LoVo (cell line): ENCODE data around the gene MRTFA.
"Not testable (repeated sequence)": the region's sequence is repeated elsewhere in the genome, so short reads cannot be mapped to it uniquely, and the experiment has no call there.

Experiments
- DNase-seq: peaks from one replicate; pipeline ENCODE4 v3.0.0-alpha.2; 2016; ENCODE audit warnings: low spot score

MRTFA gene

DNA sequence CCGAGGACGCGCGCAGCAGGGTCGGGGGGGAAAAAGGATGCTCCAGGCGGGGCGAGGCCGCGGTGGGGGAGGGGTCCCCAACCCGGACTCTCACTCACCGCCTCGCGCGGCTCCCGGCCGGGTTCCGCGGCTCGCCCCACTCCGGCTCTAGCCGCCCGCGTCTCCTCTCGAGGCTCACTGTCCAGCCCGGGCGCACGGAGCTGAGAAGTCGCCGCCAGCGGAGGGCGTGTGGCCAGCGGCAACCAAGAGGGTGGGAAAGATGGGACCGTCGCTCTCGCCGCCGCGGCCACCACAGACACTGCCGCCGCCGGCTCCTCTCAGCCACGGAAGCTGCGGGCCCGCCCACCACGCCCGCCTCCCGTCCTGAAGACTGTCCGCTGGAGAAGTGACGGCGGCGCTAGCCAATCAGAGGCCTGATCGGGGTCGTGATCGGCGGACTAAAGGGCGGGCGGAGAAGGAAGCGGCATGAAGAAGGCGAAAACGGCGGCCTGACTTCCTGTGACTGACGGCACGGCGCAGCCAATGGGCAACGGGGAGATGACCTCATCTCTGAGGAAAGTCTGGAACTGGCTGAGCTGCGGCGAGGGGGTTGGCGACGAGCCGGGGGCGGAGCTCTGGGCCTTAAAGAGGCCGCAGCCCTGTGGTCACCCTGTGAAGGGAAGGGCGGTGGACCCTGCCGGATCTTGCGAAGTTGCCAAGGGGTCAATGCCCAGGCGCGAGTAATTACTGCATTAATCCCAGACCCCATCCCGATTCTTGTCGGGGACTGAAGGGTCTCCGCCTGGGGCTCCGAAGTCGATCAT lies at the start of gene MRTFA:
MRTFA (minus strand) TSS at position 340 of the 803 bp plus-strand sequence.
- DNase-seq, result peak; percentile 99

DNA sequence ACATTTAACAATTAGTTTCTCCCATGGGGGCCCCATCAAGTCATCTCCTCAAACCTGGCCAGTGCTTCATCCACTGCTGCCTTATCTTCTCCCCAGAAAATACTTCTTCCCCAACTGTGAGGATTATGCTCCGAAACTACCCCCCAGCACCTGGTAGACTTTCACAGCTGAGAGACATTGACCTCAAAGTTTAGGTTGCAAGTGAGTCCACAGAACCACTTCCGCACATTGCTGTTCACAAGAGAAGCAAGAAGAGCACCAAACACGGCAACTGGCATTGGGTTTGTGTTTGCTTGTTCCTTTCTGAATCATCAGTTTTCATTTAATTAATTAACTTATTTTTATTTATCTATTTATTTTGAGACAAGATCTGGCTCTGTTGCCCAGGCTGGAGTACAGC lies 48.9 kb upstream of the MRTFA start:
- DNase-seq, result no peak

DNA sequence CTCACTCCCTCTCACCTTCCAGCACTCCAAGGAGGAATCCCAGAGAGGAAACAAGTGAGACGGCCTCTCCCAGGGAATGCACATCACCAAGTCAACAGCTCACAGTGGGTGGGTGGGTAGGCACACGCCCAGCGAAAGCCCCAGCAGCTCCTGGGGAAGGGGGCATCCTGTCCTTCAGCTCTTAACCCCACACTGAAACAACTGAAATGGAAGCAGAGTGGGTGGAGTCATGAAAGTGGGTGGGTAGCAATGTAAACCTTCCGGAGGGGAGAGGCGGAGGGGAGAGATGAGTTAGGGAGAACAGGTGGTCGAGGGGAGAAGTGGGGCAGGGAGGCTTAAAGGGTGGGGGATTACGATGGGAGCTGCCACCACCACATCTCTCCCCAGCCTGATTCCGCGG lies 48.2 kb upstream of the MRTFA start:
- DNase-seq, result no peak

DNA sequence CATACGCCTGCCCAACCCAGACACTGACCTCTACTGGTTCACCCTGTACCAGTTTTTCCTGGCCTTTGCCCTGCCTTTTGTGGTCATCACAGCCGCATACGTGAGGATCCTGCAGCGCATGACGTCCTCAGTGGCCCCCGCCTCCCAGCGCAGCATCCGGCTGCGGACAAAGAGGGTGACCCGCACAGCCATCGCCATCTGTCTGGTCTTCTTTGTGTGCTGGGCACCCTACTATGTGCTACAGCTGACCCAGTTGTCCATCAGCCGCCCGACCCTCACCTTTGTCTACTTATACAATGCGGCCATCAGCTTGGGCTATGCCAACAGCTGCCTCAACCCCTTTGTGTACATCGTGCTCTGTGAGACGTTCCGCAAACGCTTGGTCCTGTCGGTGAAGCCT lies 44.9 kb upstream of the MRTFA start:
- DNase-seq, result no peak

DNA sequence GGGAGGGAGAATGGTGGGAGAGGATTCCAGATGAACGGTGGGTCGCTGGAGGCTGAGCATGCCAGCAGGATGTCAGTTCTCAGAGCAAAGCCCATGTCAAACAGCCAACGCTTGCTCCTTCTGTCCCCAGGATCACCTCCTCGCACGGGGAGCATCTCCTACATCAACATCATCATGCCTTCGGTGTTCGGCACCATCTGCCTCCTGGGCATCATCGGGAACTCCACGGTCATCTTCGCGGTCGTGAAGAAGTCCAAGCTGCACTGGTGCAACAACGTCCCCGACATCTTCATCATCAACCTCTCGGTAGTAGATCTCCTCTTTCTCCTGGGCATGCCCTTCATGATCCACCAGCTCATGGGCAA lies 44.3 kb upstream of the MRTFA start:
- no peak for DNase-seq

DNA sequence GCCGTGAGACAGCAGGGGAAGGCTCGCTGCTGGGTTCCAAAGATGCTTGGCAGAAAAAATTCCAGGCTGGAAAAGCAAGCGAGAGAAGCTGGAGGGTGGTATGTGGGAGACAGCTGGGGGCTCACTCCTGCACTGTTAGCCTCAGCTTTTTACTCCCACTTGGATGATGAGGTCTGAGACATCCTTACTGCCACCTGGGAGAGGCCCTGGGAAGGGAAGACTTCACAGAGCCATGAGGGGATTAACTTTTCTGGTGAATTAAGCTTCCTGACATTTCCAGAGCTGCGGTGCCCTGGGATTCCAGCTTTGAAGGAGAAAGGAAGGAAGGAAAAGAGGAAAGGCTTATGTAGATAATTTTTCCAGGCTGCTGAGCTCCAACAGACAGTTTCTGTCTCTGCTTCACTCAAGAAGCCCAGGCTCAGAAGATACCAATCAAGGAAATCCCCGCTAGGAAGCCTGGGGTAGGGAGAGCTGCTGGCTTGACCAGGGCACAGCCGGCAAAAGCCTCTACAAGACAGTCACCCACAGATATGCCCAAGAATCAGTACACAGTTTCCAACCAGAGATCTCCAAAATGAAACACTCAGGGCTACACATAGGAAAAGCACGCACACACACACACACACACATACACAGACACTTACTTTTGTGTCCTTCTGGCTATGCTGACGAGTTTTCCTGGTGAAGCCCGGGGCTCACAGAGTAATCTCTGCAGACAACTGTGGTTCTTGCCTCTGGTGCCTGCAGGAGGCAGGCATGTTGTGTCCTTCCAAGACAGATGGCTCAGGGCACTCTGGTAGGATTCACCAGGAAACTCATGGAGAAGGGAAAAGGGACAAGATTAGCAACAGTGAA lies 43.7 kb upstream of the MRTFA start:
- no peak for DNase-seq

DNA sequence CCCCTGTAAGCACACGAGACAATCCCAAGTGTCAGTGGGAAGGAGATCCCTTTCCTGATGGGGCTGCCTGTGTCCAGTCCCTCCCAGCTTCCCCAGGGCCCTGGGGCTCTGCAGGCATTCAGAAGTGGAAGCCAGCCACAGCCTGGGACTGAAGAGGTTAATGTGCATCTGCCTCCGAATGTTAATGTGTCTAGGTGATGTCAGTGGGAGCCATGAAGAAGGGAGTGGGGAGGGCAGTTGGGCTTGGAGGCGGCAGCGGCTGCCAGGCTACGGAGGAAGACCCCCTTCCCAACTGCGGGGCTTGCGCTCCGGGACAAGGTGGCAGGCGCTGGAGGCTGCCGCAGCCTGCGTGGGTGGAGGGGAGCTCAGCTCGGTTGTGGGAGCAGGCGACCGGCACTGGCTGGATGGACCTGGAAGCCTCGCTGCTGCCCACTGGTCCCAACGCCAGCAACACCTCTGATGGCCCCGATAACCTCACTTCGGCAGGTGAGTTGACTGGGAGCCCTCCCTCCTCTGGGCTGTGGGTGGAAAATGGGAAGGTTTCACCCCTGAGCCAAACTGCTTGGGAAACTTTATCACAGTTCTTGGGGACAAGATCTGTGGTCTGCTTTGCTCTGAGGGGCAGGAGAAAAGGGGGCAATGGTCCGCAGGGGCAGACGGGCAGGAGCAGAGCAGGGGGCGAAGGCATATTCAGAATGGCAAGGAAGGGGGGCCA lies 42.9 kb upstream of the MRTFA start, which contains the start of gene MCHR1:
MCHR1 (plus strand) TSS at position 236 of the 715 bp plus-strand sequence; CDS start at position 405, 169 bp downstream.
- DNase-seq, result no peak

DNA sequence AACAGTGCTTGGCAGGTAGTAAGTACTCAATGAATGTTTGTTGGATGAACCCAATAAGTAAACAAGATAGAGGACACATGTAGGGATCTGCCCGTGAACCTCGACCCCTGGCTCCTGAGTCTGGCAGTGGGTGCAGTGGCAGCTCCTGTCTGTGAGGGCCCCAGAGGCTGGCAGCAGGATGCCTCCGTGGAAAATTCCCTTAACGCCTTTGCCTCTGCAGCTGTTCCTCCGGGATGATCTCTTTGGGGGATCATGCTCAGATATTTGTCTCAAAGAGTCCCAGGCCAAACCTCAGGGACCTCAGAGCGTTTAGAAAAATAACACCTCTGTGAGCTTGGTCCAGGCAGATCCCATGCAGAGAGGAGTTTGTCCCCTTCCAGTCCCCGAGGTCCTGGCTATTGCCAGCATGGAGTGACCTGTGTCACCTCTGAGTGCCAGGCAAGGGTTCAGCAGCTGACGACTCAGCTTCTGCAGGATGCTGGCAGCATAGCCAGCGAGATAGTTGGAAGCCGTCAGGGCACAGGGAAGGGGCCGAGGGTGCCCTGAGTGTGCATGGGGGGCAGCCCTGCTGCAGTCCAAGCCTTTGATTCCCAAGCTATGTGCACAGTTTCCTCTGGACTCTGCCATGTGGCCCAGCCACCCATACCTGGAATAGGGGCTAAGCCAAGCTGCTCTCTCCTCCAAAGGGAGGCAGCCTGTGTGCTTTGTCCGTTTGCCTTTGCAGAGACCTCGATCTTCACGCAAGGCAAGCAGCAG lies 42.2 kb upstream of the MRTFA start:
- no peak for DNase-seq

DNA sequence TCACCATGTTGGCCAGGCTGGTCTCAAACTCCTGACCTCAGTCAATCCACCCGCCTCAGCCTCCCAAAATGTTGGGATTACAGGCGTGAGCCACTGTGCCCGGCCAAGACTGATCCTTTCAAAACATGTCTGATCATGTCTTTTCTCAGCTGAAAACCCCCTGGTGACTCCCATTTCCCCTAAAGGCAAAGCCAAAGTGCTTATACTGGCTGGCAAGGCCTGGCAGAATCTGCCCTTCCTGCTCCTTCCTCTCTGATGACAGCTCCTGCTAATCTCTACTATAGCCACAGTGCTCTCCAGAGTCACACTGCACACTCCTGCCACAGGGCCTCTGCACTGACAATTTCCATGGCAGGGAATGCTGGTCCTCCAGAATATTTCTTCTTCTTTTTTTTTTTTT lies 40.1 kb upstream of the MRTFA start:
- no peak for DNase-seq

DNA sequence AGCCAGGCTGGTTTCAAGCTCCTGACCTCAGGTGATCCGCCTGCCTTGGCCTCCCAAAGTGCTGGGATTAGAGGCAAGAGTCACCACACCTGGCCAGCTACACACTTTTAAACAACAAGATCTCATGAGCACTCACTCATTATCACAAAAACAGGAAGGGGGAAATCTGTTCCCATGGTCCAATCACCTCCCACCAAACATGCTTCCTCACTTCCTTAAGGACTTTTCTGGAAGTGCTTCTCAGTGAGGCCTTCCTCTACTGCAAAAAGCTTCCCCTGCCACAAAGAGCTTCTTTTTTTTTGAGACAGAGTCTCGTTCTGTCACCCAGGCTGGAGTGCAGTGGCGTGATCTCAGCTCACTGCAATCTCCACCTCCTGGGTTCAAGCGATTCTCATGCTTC lies 39.6 kb upstream of the MRTFA start:
- not testable (repeated sequence) for DNase-seq

DNA sequence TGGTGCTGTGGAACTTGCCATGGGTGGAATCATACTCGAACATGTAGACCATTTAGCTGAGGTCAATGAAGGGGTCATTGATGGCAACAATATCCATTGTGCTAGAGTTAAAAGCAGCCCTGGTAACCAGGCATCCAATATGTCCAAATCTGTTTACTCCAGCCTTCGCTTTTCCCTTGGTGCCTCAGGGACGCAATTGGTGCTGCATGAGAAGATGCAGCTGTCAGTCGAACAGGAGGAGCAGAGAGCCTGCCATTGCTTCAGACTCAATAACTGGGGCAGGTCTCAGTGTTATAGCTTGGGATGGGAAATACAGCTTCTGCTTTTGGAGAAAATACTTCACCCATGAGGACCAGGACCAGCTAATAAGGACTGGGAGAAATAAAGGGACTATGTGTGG lies 37.8 kb upstream of the MRTFA start:
- no peak for DNase-seq

DNA sequence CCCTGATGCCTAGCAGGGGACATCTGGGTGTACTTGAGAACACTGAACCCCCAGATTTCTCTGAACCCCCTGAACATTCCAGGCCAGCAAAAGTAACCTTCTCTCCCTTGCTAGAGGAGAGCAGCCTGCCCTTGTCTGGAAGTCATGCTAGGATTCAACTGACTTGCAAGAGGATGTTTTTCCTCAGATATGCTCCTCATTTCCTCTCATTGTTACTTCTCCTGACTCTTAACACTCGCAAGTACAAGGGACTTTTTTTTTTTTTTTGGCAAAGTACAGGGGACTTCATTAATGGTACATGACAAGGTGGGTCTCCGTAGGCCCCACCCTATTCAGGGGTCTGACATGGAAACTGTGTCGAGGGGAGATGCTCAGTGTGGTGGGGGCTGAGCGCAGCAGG lies 36.5 kb upstream of the MRTFA start:
- DNase-seq, result no peak

DNA sequence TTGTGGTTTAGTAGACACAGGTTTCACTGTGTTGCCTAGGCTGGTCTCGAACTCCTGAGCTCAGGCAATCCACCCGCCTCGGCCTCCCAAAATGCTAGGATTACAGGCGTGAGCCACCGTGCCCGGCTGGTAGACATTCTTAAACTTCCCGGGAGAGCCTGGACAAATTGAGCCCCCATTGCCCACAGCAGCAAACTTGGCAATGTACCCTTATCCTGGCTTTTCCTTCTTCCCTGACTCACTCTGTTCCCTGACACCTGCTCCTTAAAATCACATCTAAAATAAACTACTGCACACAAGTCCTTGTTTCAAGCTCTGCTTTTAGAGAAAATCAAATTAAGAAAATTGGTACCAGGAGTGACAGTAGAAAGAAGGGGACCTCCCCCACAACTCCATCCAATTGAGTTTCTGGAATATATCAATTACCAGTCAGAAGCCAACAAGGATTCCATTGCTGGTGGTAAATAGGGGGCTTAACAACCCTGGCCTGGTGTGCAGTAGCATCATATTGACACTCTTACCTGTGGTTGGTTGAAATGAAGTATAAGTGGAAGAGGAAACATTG lies 35.4 kb upstream of the MRTFA start:
- DNase-seq, result no peak

DNA sequence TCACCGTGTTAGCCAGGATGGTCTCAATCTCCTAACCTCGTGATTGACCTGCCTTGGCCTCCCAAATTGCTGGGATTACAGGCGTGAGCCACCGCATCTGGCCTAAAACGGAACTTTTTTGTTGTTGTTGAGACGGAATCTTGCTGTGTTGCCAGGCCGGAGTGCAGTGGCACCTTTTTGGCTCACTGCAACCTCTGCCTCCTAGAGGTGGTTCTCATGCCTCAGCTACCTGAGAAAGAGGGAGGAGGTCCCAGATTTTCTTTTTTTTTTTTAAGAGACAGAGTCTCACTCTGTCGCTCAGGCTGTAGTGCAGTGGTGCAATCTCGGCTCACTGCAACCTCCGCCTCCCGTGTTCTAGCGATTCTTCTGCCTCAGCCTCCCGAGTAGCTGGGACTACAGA lies 34.9 kb upstream of the MRTFA start:
- DNase-seq, result no peak

DNA sequence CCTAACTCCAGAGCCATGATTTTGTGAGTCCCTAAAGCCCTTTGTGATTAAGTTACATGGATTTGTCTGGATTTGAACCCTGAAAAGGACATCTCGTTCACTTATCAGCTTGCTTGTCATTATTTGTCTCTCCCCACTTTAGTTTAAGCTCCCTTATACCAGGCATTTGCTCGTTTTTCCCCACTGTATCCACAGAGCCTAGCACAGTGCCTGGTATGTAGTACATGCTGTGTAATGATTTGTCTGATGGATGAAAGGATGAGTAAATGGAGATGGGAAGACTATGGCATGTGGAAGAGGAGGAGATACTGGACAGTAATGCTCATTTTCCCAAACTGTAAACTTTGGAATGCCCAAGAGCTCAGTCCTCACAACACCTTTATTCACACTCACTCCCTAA lies 33.5 kb upstream of the MRTFA start:
- no peak for DNase-seq

DNA sequence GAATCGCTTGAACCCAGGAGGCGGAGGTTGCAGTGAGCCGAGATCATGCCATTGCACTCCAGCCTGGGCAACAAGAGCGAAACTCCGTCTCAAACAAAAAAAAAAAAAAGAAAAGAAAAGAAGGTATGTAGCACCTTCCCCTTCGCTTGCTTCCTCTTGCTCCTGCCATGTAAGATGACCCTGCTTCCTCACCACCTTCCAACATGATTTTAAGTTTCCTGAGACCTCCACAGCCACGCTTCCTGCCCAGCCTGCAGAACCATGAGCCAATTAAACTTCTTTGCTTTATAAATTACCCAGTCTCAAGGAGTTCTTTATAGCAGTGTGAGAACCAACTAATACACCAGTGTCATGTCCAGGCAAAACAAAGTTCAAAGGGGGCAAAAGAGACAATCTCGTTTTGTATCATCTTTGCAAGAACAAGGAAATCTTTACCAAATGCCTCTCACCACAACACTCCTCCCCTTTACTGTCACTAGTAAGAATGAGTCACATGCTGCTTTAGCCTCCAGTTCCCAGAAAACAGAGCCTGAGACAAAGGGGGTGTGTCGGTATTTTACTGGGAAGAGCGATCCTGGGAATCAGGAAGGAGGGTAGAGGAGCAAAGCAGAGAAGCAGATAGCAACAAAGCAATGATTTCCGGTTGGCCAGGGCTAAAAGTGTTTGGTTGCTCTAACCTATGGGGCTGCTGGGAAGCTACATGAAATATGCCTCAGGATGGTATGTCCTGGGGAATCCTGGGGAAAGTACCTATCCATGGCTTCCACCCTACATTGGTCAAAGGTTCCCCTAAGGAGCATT lies 32.3 kb upstream of the MRTFA start:
- peak; percentile 71 for DNase-seq

DNA sequence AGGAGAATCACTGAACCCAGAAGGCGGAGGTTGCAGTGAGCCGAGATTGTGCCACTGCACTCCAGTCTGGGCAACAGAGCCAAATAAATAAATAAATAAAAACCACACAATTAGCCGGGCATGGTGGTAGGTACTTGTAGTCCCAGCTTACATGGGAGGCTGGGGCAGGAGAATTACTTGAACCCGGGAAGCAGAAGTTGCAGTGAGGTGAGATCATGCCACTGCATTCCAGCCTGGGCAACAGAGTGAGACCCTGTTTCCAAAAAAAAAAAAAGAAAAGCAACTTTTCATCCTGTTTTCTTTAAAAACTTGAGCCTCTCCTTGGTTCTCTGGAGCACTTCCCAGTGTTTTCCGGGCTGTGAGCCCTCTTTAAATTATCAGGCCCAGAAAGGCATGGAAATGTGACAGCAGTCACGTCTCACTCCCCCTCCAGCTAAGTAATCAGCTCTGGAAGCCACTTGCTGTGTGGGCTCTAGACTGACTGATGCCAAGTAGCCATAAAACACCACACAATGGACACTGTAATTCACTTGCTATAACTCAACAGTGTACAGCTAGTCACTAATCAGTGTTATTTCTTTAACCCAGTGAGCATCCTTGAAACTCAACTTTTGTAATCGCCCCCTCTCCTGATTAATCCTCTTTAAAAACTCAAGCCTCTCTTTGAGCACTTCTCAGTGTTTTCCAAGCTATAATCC lies 29.8 kb upstream of the MRTFA start:
- DNase-seq, result no peak

DNA sequence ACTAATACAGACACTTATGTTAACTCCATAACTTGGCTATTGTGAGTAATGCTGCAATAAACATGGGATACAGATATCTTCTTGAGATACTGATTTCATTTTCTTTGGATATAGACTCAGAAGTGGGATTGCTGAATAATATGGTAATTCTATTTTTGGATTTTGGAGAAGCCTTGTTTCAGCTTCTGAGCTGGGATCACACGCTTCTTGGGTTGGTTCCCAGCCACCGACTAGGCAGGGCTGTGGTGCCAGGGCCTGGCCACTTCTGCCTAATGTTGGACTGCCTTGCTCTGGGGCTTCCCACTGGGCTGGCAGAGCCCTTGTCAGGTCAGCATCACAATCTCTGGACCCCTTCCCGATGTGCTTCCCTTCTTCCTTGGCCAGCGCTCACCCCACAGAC lies 28.8 kb upstream of the MRTFA start:
- DNase-seq, result no peak

DNA sequence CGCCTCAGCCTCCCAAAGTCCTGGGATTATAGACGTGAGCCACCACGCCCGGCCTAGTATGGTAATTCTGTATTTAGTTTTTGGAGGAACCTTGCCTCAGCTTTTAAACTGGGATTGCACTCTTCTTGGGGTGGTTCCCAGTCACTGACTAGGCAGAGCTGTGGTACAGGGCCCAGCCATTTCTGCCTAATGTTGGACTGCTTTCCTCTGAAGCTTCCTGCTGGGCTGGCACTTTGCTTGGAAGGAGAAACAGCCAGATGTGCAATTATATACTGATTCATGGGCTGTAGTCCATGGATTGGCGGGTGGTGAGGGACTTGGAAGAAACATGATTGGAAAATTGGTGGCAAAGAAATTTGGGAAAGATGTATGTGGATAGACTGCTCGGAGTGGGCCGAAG lies 25.2 kb upstream of the MRTFA start:
- DNase-seq, result no peak

DNA sequence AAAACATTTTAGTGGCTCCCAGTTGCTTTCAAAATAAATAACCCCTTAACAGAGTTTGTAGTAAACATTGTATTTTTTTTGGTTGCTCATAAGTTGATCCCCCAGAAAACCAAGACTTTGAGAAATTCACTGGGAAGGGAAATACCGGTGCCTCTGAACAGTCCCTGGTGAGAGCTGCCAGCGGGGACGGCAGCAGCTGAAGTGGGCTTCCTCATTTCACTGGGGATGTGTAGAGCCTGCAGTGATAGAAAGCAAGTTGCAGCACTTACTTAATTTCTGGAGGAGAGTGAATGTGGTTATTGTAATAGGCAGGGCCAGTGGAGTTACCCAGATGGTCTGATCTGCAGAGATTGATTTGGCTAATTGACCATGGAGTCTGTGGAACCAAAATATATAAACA lies 24.2 kb upstream of the MRTFA start:
- DNase-seq, result no peak
